ENCODE measurements around the gene ZNF319.
"Not testable (repeated sequence)": the region's sequence is repeated elsewhere in the genome, so short reads cannot be mapped to it uniquely, and the experiment has no call there.

ZNF319 gene

GRCh38 chr16:57996406-57997175 is 3.9 kb downstream of the ZNF319 start:
- no peak for DNase-seq

- no peak for DNase-seq
These were observed 4.6 kb downstream of the ZNF319 start for GRCh38 chr16:57995721-57996405.

- DNase-seq: no peak
These were observed 5.7 kb downstream of the ZNF319 start for GRCh38 chr16:57994778-57995177.

GRCh38 chr16:57994361-57994760 is 6.1 kb downstream of the ZNF319 start:
- DNase-seq: no peak

GRCh38 chr16:57993897-57994296 is 6.6 kb downstream of the ZNF319 start:
- no peak for DNase-seq

- DNase-seq: no peak
These were observed 7.0 kb downstream of the ZNF319 start for GRCh38 chr16:57993438-57993837.

GRCh38 chr16:57992084-57992483 is 8.4 kb downstream of the ZNF319 start:
- DNase-seq: no peak

GRCh38 chr16:57991551-57992059 is 8.9 kb downstream of the ZNF319 start:
- DNase-seq: no peak

- peak; percentile 60 for DNase-seq
These were observed 11.5 kb downstream of the ZNF319 start for GRCh38 chr16:57988929-57989328.

- no peak for DNase-seq
These were observed 12.9 kb downstream of the ZNF319 start for GRCh38 chr16:57987441-57988177.

- DNase-seq: no peak
These were observed 14.3 kb downstream of the ZNF319 start for GRCh38 chr16:57986196-57986595.

- no peak for DNase-seq
These were observed 15.0 kb downstream of the ZNF319 start for GRCh38 chr16:57985204-57986181.

GRCh38 chr16:57984443-57985203 is 15.8 kb downstream of the ZNF319 start:
- no peak for DNase-seq

- peak; percentile 39 for DNase-seq
These were observed 18.1 kb downstream of the ZNF319 start for GRCh38 chr16:57982385-57982784.

GRCh38 chr16:57981636-57982035 is 18.8 kb downstream of the ZNF319 start:
- no peak for DNase-seq

- DNase-seq: no peak
These were observed 21.4 kb downstream of the ZNF319 start for GRCh38 chr16:57979006-57979585.

- DNase-seq: not testable (repeated sequence)
These were observed 22.4 kb downstream of the ZNF319 start for GRCh38 chr16:57978070-57978465.

- no peak for DNase-seq
These were observed 22.9 kb downstream of the ZNF319 start for GRCh38 chr16:57977418-57978069.

GRCh38 chr16:57976331-57976796 is 24.1 kb downstream of the ZNF319 start:
- no peak for DNase-seq

GRCh38 chr16:57972306-57972705 is 28.2 kb downstream of the ZNF319 start:
- DNase-seq: no peak
